A549 (cell line): Measurements from ENCODE around the gene WDR70.

Experiments
- CTCF ChIP-seq: fragments of >200 bp; sonication (Bioruptor Twin); formaldehyde crosslinking; IDR thresholded peaks from 3 replicates; pipeline ENCODE4 v1.5.1; 2016
- MYC ChIP-seq: IDR thresholded peaks from 2 replicates; pipeline ENCODE4 v1.6.1; 2012; ENCODE audit warnings: mild to moderate bottlenecking, inconsistent platforms, low read length, improper control_type of control experiment, borderline replicate concordance
- POLR2A ChIP-seq: IDR thresholded peaks from 2 replicates; pipeline ENCODE4 v1.6.1; 2012; ENCODE audit warnings: mild to moderate bottlenecking, low read length
- RAD21 ChIP-seq, 2 experiments: fragments of >200 bp in 1 of 2; sonication (Bioruptor Twin) in 1 of 2; formaldehyde crosslinking in 1 of 2; IDR thresholded peaks in 1 of 2; conservative IDR thresholded peaks in 1 of 2; 2 replicates in 1 of 2; 3 replicates in 1 of 2; pipeline ENCODE4 v1.6.1; 2012 to 2018; ENCODE audit warnings: inconsistent platforms in 1 of 2
- RNF2 ChIP-seq: fragments of 200-600 bp; sonication (generic); IDR thresholded peaks from 2 replicates; pipeline ENCODE4 v1.6.1; 2016; ENCODE audit warnings: low read depth, mild to moderate bottlenecking, antibody characterized with exemption, moderate library complexity, borderline replicate concordance
- TF ChIP-seq, protein P1 (sequence below): fragments of 450-650 bp; IDR thresholded peaks from 2 replicates; pipeline ENCODE4 v1.6.1; 2014; ENCODE audit warnings: antibody characterized with exemption

- no peak for TF ChIP-seq MYC
- TF ChIP-seq, protein P1, sequence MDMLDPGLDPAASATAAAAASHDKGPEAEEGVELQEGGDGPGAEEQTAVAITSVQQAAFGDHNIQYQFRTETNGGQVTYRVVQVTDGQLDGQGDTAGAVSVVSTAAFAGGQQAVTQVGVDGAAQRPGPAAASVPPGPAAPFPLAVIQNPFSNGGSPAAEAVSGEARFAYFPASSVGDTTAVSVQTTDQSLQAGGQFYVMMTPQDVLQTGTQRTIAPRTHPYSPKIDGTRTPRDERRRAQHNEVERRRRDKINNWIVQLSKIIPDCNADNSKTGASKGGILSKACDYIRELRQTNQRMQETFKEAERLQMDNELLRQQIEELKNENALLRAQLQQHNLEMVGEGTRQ, result no peak
- no peak for TF ChIP-seq RNF2
- TF ChIP-seq CTCF, result no peak
- TF ChIP-seq RAD21 (conservative IDR thresholded peaks at IDR 0.05 in 1 of 2, IDR thresholded peaks at IDR 0.05 in 1 of 2), result no peak
- TF ChIP-seq POLR2A, result no peak
Observed at GRCh38 chr5:37665889-37666288, 286.8 kb downstream of the WDR70 start.
